Activated T-cell treated with anti-CD3 and anti-CD28 coated beads, Interleukin-2, amount 50 U/mL, for 72 hours (primary cell): ENCODE results near the gene NHERF1. TPM values are rescaled to one million over a fixed set of nuclear protein-coding genes. Genes with fewer than 3 reads are reported as not detected.
A peak's percentile ranks its signal among the peaks of the same experiment; 100 is the strongest.

Experiments
- ATAC-seq, 2 donors: fragments of 150-1000 bp; cut with Tn5 transposase; replicated peaks in 1 of 2; 2 replicates each; pipeline ENCODE4 v1.10.0; 2021; ENCODE audit warnings: moderate library complexity in 2 of 2, mild to moderate bottlenecking in 1 of 2
- DNase-seq, 2 donors: peaks; one replicate each; pipeline ENCODE4 v3.0.0; 2021 to 2022; ENCODE audit warnings: mixed read lengths in 1 of 2
- H3K27ac Mint-ChIP-seq: one replicate; pipeline ENCODE4 v1.8.0; 2022; ENCODE audit warnings: mild to moderate bottlenecking, moderate library complexity, mixed read lengths
- H3K27me3 Mint-ChIP-seq: one replicate; pipeline ENCODE4 v1.8.0; 2022; ENCODE audit warnings: low read depth, mixed read lengths
- H3K36me3 Mint-ChIP-seq, 2 donors: one replicate each; pipeline ENCODE4 v1.8.0; 2022; ENCODE audit warnings: mixed read lengths in 2 of 2, mild to moderate bottlenecking in 1 of 2; ENCODE audit not compliant: insufficient read depth in 2 of 2
- H3K4me1 Mint-ChIP-seq: one replicate; pipeline ENCODE4 v1.8.0; 2022; ENCODE audit warnings: low read depth, mixed read lengths
- H3K4me3 Mint-ChIP-seq, 2 donors: one replicate each; pipeline ENCODE4 v1.8.0; 2022; ENCODE audit warnings: mild to moderate bottlenecking in 2 of 2, mixed read lengths in 2 of 2, moderate library complexity in 2 of 2
- H3K9me3 Mint-ChIP-seq, 2 donors: one replicate each; pipeline ENCODE4 v1.8.0; 2022; ENCODE audit warnings: mixed read lengths in 2 of 2
- total RNA-seq, 2 donors: library from RNA; stranded (reverse); gene quantifications; one replicate each; pipeline ENCODE4 v1.2.3, GENCODE V29; 2022

The NHERF1 gene
- total RNA-seq: 10 to 100 TPM; 78.8 to 81.2 TPM

- Mint-ChIP-seq H3K4me3 (peak within 1 kb of the TSS; percentile 92 to 97), H3K4me1 (peaks cover 66% of the 10 kb centered on the region), H3K27ac (peak within 1 kb of the TSS; percentile 92), H3K36me3 (peaks cover 11 to 15% of the 10 kb centered on the region in 2 donors), H3K27me3 (no peaks in the 10 kb centered on the region), H3K9me3 (peaks cover 0 to 3% of the 10 kb centered on the region in 2 donors)
- peak; percentile 96 to 98 for DNase-seq
- peak; percentile 86 to 89 for ATAC-seq
Measured at GRCh38 chr17:74748529-74749278, at the start of gene NHERF1. Gene NHERF1 (plus strand): TSS chr17:74748628. CDS start chr17:74748847, 219 bp downstream.

- Mint-ChIP-seq H3K27me3 (no peaks in the 10 kb centered on the region), H3K36me3 (no peaks in the 10 kb centered on the region), H3K4me3 (no peak overlapping the region), H3K27ac (no peak overlapping the region), H3K4me1 (no peaks in the 10 kb centered on the region), H3K9me3 (peaks cover 0 to 1% of the 10 kb centered on the region in 2 donors)
- DNase-seq: no peak
- ATAC-seq: no peak
Measured at GRCh38 chr17:74699236-74699635, 49.2 kb upstream of the NHERF1 start.

GRCh38 chr17:74702116-74702871 is 46.1 kb upstream of the NHERF1 start:
- Mint-ChIP-seq H3K27ac (no peak overlapping the region), H3K27me3 (no peaks in the 10 kb centered on the region), H3K9me3 (no peaks in the 10 kb centered on the region), H3K4me3 (no peak overlapping the region), H3K36me3 (no peaks in the 10 kb centered on the region), H3K4me1 (no peaks in the 10 kb centered on the region)
- ATAC-seq (no peak), DNase-seq (no peak)

- Mint-ChIP-seq H3K36me3 (no peaks in the 10 kb centered on the region), H3K4me3 (no peak overlapping the region), H3K4me1 (no peaks in the 10 kb centered on the region), H3K27ac (no peak overlapping the region), H3K9me3 (no peaks in the 10 kb centered on the region), H3K27me3 (no peaks in the 10 kb centered on the region)
- DNase-seq: no peak
- ATAC-seq: no peak
Measured at GRCh38 chr17:74703311-74703710, 45.1 kb upstream of the NHERF1 start.

- no peak overlapping the region for H3K27ac Mint-ChIP-seq
- H3K4me1 Mint-ChIP-seq: no peaks in the 10 kb centered on the region
- H3K27me3 Mint-ChIP-seq: no peaks in the 10 kb centered on the region
- DNase-seq (no peak), ATAC-seq (no peak)
- H3K36me3 Mint-ChIP-seq: no peaks in the 10 kb centered on the region
- no peak overlapping the region for H3K4me3 Mint-ChIP-seq
- H3K9me3 Mint-ChIP-seq: no peaks in the 10 kb centered on the region
Measured at GRCh38 chr17:74704544-74704943, 43.9 kb upstream of the NHERF1 start.

- DNase-seq: no peak
- ATAC-seq: no peak
- Mint-ChIP-seq H3K27ac (no peak overlapping the region), H3K4me3 (no peak overlapping the region), H3K4me1 (no peaks in the 10 kb centered on the region), H3K27me3 (peaks cover 27% of the 10 kb centered on the region), H3K36me3 (no peaks in the 10 kb centered on the region), H3K9me3 (no peaks in the 10 kb centered on the region)
Measured at GRCh38 chr17:74711058-74711824, 37.2 kb upstream of the NHERF1 start.

GRCh38 chr17:74712301-74712700 is 36.1 kb upstream of the NHERF1 start:
- DNase-seq (no peak), ATAC-seq (no peak)
- no peak overlapping the region for H3K27ac Mint-ChIP-seq
- no peak overlapping the region for H3K4me3 Mint-ChIP-seq
- H3K36me3 Mint-ChIP-seq: no peaks in the 10 kb centered on the region
- H3K4me1 Mint-ChIP-seq: no peaks in the 10 kb centered on the region
- no peaks in the 10 kb centered on the region for H3K9me3 Mint-ChIP-seq
- H3K27me3 Mint-ChIP-seq: peaks cover 27% of the 10 kb centered on the region

- Mint-ChIP-seq H3K27me3 (peaks cover 27% of the 10 kb centered on the region), H3K9me3 (no peaks in the 10 kb centered on the region), H3K4me1 (no peaks in the 10 kb centered on the region), H3K36me3 (no peaks in the 10 kb centered on the region), H3K27ac (no peak within 1 kb of the TSS), H3K4me3 (no peak within 1 kb of the TSS)
- ATAC-seq: no peak
- DNase-seq: no peak
Measured at GRCh38 chr17:74712756-74713155, 35.7 kb upstream of the NHERF1 start, which contains the start of gene CD300LF. Gene CD300LF (minus strand): TSS chr17:74712923. CDS start chr17:74712866, 57 bp downstream.

GRCh38 chr17:74713171-74713755 is 35.2 kb upstream of the NHERF1 start:
- DNase-seq: no peak
- Mint-ChIP-seq H3K27ac (no peak overlapping the region), H3K4me1 (no peaks in the 10 kb centered on the region), H3K9me3 (no peaks in the 10 kb centered on the region), H3K27me3 (peaks cover 27% of the 10 kb centered on the region), H3K4me3 (no peak overlapping the region), H3K36me3 (no peaks in the 10 kb centered on the region)
- no peak for ATAC-seq

GRCh38 chr17:74715144-74715543 is 33.3 kb upstream of the NHERF1 start:
- H3K36me3 Mint-ChIP-seq: no peaks in the 10 kb centered on the region
- peaks cover 27% of the 10 kb centered on the region for H3K27me3 Mint-ChIP-seq
- H3K4me3 Mint-ChIP-seq: no peak overlapping the region

GRCh38 chr17:74720506-74720905 is 27.9 kb upstream of the NHERF1 start:
- ATAC-seq: no peak
- DNase-seq: no peak
- Mint-ChIP-seq H3K27me3 (no peaks in the 10 kb centered on the region), H3K4me3 (no peak overlapping the region), H3K9me3 (no peaks in the 10 kb centered on the region), H3K36me3 (no peaks in the 10 kb centered on the region), H3K27ac (no peak overlapping the region), H3K4me1 (no peaks in the 10 kb centered on the region)

More at GRCh38 chr17:74715144-74715543, 33.3 kb upstream of the NHERF1 start:
- DNase-seq (no peak), ATAC-seq (no peak)
- Mint-ChIP-seq H3K9me3 (no peaks in the 10 kb centered on the region), H3K4me1 (no peaks in the 10 kb centered on the region), H3K27ac (no peak overlapping the region)

- DNase-seq (no peak), ATAC-seq (no peak)
- Mint-ChIP-seq H3K4me1 (no peaks in the 10 kb centered on the region), H3K4me3 (no peak overlapping the region), H3K9me3 (no peaks in the 10 kb centered on the region), H3K27me3 (no peaks in the 10 kb centered on the region), H3K27ac (no peak overlapping the region), H3K36me3 (no peaks in the 10 kb centered on the region)
Measured at GRCh38 chr17:74722782-74723181, 25.6 kb upstream of the NHERF1 start.

GRCh38 chr17:74723891-74724290 is 24.5 kb upstream of the NHERF1 start:
- Mint-ChIP-seq H3K4me3 (no peak overlapping the region), H3K9me3 (no peaks in the 10 kb centered on the region), H3K36me3 (no peaks in the 10 kb centered on the region), H3K4me1 (no peaks in the 10 kb centered on the region), H3K27ac (no peak overlapping the region), H3K27me3 (no peaks in the 10 kb centered on the region)
- DNase-seq: no peak
- no peak for ATAC-seq
